SH-SY5Y (cell line): Measurements from ENCODE around the gene GPR156.

Source experiments
- GATA2 ChIP-seq: IDR thresholded peaks from 2 replicates; pipeline ENCODE4 v1.6.1; 2011; ENCODE audit warnings: mild to moderate bottlenecking, low read depth, low read length
- GATA3 ChIP-seq: IDR thresholded peaks from 2 replicates; pipeline ENCODE4 v1.6.1; 2011; ENCODE audit warnings: low read depth, mild to moderate bottlenecking, low read length, moderate library complexity

DNA sequence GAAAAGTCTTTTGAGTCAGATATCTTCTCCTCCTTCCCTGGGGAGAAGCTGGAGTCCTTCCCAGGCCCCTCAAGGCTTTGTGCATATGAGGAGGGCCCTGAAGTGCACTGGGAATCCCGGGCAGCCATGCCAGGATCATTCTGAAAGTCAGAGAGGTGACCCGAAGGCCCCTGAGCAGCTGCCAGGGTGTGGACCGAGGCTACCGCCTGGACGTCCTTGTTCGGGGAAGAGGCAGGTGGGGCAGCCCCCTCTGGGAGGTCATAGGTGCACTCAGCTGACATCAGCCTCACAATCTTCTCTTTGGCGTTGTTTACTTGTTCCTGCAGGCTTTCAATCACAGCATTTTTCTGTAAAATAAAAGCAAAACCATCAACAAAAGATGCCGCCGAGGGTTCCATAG is 117.0 kb downstream of the GPR156 start:
- no peak for TF ChIP-seq GATA2
- TF ChIP-seq GATA3: no peak
